Measurements from ENCODE around the gene GAMT.

The GAMT gene

GRCh38 chr19:1361601-1362386 lies 39.5 kb downstream of the GAMT start:
- H3K36me3 ChIP-seq = peaks cover 8% of the 10 kb centered on the region
- H3K27me3 ChIP-seq = peaks cover 2% of the 10 kb centered on the region

DNA sequence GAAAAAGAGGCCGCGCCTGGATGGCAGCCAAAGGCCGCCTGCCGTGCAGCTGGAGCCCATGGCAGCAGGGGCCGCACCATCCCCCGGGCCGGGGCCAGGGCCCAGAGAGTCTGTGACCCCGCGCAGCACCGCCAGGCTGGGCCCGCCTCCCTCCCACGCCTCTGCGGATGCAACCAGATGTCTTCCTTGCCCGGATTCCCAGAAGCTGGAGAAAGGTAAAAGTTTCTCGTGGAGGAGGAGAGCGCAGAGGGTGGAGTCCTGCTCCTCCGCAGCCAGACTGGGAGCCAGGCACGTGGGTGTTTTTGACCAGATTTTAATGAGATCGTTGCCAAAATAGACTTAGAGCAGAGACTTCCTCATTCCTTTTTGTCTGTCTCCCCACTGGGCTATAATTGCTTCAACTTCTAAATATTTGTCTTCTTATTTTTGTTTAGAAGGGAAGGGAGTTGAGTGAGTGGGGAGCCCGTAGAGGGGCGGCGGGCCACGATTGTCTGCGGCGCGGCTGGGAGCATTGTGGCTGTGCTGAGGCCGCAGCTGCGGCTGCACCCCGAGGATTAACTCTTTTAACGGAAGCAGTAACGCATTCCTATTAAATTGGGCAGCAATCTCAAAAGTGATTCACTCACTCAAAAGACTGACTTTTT lies 40.4 kb downstream of the GAMT start:
- Histone ChIP-seq H3K36me3 (peaks cover 8% of the 10 kb centered on the region), H3K27me3 (peaks cover 8% of the 10 kb centered on the region), H3K4me3 (ENCODE audit: low read depth in 1 of 2, low read length in 1 of 2) (no peak overlapping the region), H3K4me1 (ENCODE audit: control insufficient read depth in 1 of 2, insufficient read depth in 1 of 2, low read depth in 1 of 2, low read length in 1 of 2) (peaks cover 16% of the 10 kb centered on the region in 2 experiments), H3K9me3 (no peaks in the 10 kb centered on the region), H3K27ac (no peak overlapping the region)
- no peak for TF ChIP-seq CTCF (IDR thresholded peaks at IDR 0.05)

More at GRCh38 chr19:1361601-1362386, 39.5 kb downstream of the GAMT start:
- Histone ChIP-seq H3K27ac (no peak overlapping the region), H3K9me3 (no peaks in the 10 kb centered on the region), H3K4me1 (ENCODE audit: control insufficient read depth in 1 of 2, insufficient read depth in 1 of 2, low read depth in 1 of 2, low read length in 1 of 2) (peaks cover 16% of the 10 kb centered on the region in 2 experiments), H3K4me3 (ENCODE audit: low read depth in 1 of 2, low read length in 1 of 2) (no peak overlapping the region)
- TF ChIP-seq CTCF (IDR thresholded peaks at IDR 0.05) = no peak

DNA sequence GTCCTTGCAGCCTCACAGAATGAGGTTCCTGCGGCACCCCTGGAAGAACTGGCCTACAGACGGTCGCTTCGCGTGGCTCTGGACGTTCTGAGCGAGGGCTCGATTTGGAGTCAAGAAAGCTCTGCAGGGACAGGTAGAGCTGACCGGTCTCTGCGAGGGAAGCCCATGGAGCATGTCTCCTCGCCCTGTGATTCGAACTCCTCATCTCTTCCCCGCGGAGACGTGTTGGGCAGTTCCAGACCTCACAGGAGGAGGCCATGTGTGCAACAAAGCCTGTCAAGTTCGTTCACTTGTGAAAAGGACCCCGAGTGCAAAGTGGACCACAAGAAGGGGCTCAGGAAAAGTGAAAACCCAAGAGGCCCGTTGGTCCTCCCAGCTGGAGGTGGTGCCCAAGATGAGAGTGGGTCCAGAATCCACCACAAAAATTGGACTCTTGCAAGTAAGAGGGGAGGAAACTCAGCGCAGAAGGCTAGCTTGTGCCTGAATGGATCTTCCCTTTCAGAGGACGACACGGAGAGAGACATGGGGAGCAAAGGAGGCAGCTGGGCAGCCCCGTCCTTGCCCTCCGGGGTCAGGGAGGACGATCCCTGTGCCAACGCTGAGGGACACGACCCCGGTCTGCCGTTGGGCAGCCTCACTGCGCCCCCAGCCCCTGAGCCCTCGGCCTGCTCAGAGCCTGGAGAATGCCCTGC lies 41.1 kb downstream of the GAMT start:
- H3K9me3 ChIP-seq = no peaks in the 10 kb centered on the region
- peaks cover 8% of the 10 kb centered on the region for H3K36me3 ChIP-seq
- no peak overlapping the region for H3K27ac ChIP-seq
- H3K27me3 ChIP-seq = peaks cover 15% of the 10 kb centered on the region
- H3K4me3 ChIP-seq (ENCODE audit: low read depth in 1 of 2, low read length in 1 of 2) = no peak overlapping the region
- no peak for TF ChIP-seq CTCF (IDR thresholded peaks at IDR 0.05)
- H3K4me1 ChIP-seq (ENCODE audit: control insufficient read depth in 1 of 2, insufficient read depth in 1 of 2, low read depth in 1 of 2, low read length in 1 of 2) = peaks cover 22% of the 10 kb centered on the region in 2 experiments

DNA sequence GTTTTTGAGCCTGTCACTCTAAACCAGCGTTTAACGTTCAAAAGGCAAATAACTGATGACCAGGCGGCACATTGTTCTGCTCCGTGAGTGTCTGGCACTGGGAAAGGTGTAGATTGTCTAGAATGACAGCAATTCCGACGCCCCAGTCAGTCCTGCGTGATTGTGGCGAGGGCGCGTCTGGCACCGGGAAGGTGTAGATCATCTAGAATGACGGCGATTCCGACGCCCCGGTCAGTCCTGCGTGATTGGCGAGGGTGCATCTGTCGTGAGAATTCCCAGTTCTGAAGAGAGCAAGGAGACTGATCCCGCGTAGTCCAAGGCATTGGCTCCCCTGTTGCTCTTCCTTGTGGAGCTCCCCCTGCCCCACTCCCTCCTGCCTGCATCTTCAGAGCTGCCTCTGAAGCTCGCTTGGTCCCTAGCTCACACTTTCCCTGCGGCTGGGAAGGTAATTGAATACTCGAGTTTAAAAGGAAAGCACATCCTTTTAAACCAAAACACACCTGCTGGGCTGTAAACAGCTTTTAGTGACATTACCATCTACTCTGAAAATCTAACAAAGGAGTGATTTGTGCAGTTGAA lies 43.7 kb downstream of the GAMT start:
- H3K4me1 ChIP-seq (ENCODE audit: control insufficient read depth in 1 of 2, insufficient read depth in 1 of 2, low read depth in 1 of 2, low read length in 1 of 2) = peaks cover 13 to 14% of the 10 kb centered on the region in 2 experiments
- no peak for TF ChIP-seq CTCF (IDR thresholded peaks at IDR 0.05)
- H3K4me3 ChIP-seq (ENCODE audit: low read depth in 1 of 2, low read length in 1 of 2) = no peak overlapping the region
- H3K27ac ChIP-seq = no peak overlapping the region
- peaks cover 18% of the 10 kb centered on the region for H3K27me3 ChIP-seq
- peaks cover 8% of the 10 kb centered on the region for H3K36me3 ChIP-seq
- H3K9me3 ChIP-seq = no peaks in the 10 kb centered on the region

DNA sequence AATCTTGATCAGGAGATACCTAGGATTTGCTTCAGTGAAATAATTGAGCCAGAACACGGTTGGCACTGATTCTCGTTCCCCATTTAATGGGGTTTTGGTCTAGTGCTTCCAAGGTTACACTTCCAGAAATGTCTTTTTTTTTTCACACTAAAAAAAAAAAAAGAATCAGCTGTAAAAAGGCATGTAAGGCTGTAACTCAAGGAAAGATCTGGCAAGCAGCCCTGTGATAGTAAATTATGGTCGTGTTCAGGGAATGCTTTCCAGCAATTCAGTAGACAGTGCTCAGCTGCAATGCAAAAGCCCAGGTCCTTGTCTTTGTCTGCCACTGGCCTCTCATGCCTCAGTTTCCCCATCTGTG lies 44.9 kb downstream of the GAMT start:
- Histone ChIP-seq H3K9me3 (no peaks in the 10 kb centered on the region), H3K27me3 (peaks cover 18% of the 10 kb centered on the region), H3K4me3 (ENCODE audit: low read depth in 1 of 2, low read length in 1 of 2) (no peak overlapping the region), H3K4me1 (ENCODE audit: control insufficient read depth in 1 of 2, insufficient read depth in 1 of 2, low read depth in 1 of 2, low read length in 1 of 2) (peaks cover 13 to 14% of the 10 kb centered on the region in 2 experiments), H3K36me3 (peaks cover 8% of the 10 kb centered on the region), H3K27ac (no peak overlapping the region)
- TF ChIP-seq CTCF (IDR thresholded peaks at IDR 0.05) = no peak

All from neutrophil (primary cell).